IMR-90 (cell line): Measurements from ENCODE around the gene SPINT1.

Experiments used
- BHLHE40 ChIP-seq: fragments of 150-350 bp; IDR thresholded peaks from 2 replicates; pipeline ENCODE4 v1.6.1; 2016; ENCODE audit warnings: mild to moderate bottlenecking, low read depth, low read length
- CEBPB ChIP-seq: IDR thresholded peaks from 2 replicates; pipeline ENCODE4 v1.6.1; 2012; ENCODE audit warnings: low read depth, low read length, improper control_type of control experiment
- FOS ChIP-seq: fragments of 150-350 bp; IDR thresholded peaks from 2 replicates; pipeline ENCODE4 v1.6.1; 2016; ENCODE audit warnings: low read depth, low read length
- MAZ ChIP-seq: IDR thresholded peaks from 2 replicates; pipeline ENCODE4 v1.6.1; 2012; ENCODE audit warnings: low read depth, mild to moderate bottlenecking, low read length, improper control_type of control experiment, moderate library complexity, borderline replicate concordance
- NFE2L2 ChIP-seq: fragments of 150-350 bp; IDR thresholded peaks from 2 replicates; pipeline ENCODE4 v1.6.1; 2016; ENCODE audit warnings: low read depth, mild to moderate bottlenecking, low read length
- POLR2A ChIP-seq: IDR thresholded peaks from 2 replicates; pipeline ENCODE4 v1.6.1; 2012; ENCODE audit warnings: mild to moderate bottlenecking, low read depth, low read length
- RAD21 ChIP-seq: IDR thresholded peaks from 2 replicates; pipeline ENCODE4 v1.6.1; 2012; ENCODE audit warnings: low read length, improper control_type of control experiment
- RCOR1 ChIP-seq: IDR thresholded peaks from 2 replicates; pipeline ENCODE4 v1.6.1; 2012; ENCODE audit warnings: mild to moderate bottlenecking, low read length, improper control_type of control experiment; ENCODE audit not compliant: insufficient replicate concordance
- RFX5 ChIP-seq: IDR thresholded peaks from 2 replicates; pipeline ENCODE4 v1.8.0; 2012; ENCODE audit warnings: low read depth, mild to moderate bottlenecking, low read length, moderate library complexity
- SMC3 ChIP-seq: fragments of 150-350 bp; IDR thresholded peaks from 2 replicates; pipeline ENCODE4 v1.6.1; 2016; ENCODE audit warnings: low read depth, mild to moderate bottlenecking, antibody characterized with exemption, low read length, moderate library complexity
- USF2 ChIP-seq: fragments of 150-350 bp; IDR thresholded peaks from 2 replicates; pipeline ENCODE4 v1.6.1; 2017; ENCODE audit warnings: mild to moderate bottlenecking, antibody characterized with exemption, low read length, low read depth
- TF ChIP-seq, protein P1 (sequence below): conservative IDR thresholded peaks from 2 replicates; pipeline ENCODE4 v1.5.1; 2012; ENCODE audit warnings: mild to moderate bottlenecking, low read depth, low read length, improper control_type of control experiment
- TF ChIP-seq, protein P2 (sequence below): fragments of 150-350 bp; IDR thresholded peaks from 2 replicates; pipeline ENCODE4 v1.6.1; 2016; ENCODE audit warnings: low read depth, mild to moderate bottlenecking, low read length, moderate library complexity, borderline replicate concordance

DNA sequence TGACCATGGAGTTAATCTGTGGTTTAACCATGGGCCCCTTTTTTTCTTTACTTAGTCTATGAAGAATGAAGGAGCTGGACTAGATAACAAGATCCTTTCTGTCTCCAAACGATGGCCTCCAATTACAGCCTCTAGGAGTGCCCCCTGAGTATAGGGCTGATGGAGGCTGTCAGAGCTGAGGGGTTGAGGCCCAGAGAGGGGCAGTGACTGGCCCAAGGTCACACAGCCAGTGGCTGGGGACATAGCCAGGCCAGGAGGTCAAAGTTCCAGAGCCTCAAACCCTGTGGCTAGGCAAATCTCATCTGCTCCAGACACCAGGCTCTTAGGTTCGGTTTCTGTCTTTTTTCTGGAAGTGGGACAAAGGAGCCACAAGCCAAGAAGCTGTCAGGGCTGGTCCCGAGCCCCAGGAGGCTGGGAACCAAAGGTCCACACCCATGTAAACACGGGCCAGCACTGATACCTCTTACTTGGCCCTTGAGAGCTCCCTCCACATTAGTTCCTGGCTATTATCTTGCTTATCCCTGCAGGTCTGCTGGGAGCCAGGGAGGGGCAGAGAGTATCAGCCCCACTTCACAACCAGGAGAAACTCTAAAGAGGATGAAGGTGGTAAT is 19.9 kb downstream of the SPINT1 start:
- no peak for TF ChIP-seq POLR2A
- TF ChIP-seq, protein P1, sequence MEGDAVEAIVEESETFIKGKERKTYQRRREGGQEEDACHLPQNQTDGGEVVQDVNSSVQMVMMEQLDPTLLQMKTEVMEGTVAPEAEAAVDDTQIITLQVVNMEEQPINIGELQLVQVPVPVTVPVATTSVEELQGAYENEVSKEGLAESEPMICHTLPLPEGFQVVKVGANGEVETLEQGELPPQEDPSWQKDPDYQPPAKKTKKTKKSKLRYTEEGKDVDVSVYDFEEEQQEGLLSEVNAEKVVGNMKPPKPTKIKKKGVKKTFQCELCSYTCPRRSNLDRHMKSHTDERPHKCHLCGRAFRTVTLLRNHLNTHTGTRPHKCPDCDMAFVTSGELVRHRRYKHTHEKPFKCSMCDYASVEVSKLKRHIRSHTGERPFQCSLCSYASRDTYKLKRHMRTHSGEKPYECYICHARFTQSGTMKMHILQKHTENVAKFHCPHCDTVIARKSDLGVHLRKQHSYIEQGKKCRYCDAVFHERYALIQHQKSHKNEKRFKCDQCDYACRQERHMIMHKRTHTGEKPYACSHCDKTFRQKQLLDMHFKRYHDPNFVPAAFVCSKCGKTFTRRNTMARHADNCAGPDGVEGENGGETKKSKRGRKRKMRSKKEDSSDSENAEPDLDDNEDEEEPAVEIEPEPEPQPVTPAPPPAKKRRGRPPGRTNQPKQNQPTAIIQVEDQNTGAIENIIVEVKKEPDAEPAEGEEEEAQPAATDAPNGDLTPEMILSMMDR, result no peak
- TF ChIP-seq USF2, result no peak
- no peak for TF ChIP-seq BHLHE40
- TF ChIP-seq NFE2L2, result no peak
- TF ChIP-seq RAD21, result no peak
- no peak for TF ChIP-seq FOS
- no peak for TF ChIP-seq RCOR1
- TF ChIP-seq SMC3, result no peak
- TF ChIP-seq, protein P2, sequence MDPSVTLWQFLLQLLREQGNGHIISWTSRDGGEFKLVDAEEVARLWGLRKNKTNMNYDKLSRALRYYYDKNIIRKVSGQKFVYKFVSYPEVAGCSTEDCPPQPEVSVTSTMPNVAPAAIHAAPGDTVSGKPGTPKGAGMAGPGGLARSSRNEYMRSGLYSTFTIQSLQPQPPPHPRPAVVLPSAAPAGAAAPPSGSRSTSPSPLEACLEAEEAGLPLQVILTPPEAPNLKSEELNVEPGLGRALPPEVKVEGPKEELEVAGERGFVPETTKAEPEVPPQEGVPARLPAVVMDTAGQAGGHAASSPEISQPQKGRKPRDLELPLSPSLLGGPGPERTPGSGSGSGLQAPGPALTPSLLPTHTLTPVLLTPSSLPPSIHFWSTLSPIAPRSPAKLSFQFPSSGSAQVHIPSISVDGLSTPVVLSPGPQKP, result no peak
- no peak for TF ChIP-seq RFX5
- TF ChIP-seq CEBPB, result no peak
- TF ChIP-seq MAZ, result no peak
